Measurements from ENCODE around the gene HMX1. TPM values are rescaled to one million over a fixed set of nuclear protein-coding genes. Genes with fewer than 3 reads are reported as not detected.

Gene HMX1
- total RNA-seq, 2 experiments from 2014 or later: not detected

- ChIA-PET CTCF (no interaction called here), POLR2A (no interaction called here)
Measured at GRCh38 chr4:8847331-8847730, 24.3 kb downstream of the HMX1 start.

GRCh38 chr4:8846826-8847225 is 24.8 kb downstream of the HMX1 start:
- CTCF ChIA-PET: no interaction called here
- POLR2A ChIA-PET: no interaction called here

- ChIA-PET CTCF (no interaction called here), POLR2A (no interaction called here)
Measured at GRCh38 chr4:8846046-8846720, 25.5 kb downstream of the HMX1 start.

- POLR2A ChIA-PET: no interaction called here
- CTCF ChIA-PET: no interaction called here
Measured at GRCh38 chr4:8844976-8845690, 26.5 kb downstream of the HMX1 start.

- POLR2A ChIA-PET: no interaction called here
- CTCF ChIA-PET: no interaction called here
Measured at GRCh38 chr4:8843597-8843996, 28.0 kb downstream of the HMX1 start.

GRCh38 chr4:8842614-8843013 is 29.0 kb downstream of the HMX1 start:
- CTCF ChIA-PET: no interaction called here
- POLR2A ChIA-PET: no interaction called here

- POLR2A ChIA-PET: no interaction called here
- CTCF ChIA-PET: no interaction called here
Measured at GRCh38 chr4:8841678-8842268, 29.9 kb downstream of the HMX1 start.

- ChIA-PET POLR2A (no interaction called here), CTCF (no interaction called here)
Measured at GRCh38 chr4:8840816-8841455, 30.7 kb downstream of the HMX1 start.

- ChIA-PET POLR2A (no interaction called here), CTCF (no interaction called here)
Measured at GRCh38 chr4:8840006-8840793, 31.4 kb downstream of the HMX1 start.

GRCh38 chr4:8838961-8839431 is 32.6 kb downstream of the HMX1 start:
- CTCF ChIA-PET: no interaction called here
- POLR2A ChIA-PET: no interaction called here

- ChIA-PET CTCF (no interaction called here), POLR2A (no interaction called here)
Measured at GRCh38 chr4:8838296-8838960, 33.2 kb downstream of the HMX1 start.

- CTCF ChIA-PET: no interaction called here
Measured at GRCh38 chr4:8837181-8837841, 34.3 kb downstream of the HMX1 start.

GRCh38 chr4:8836664-8837171 is 34.9 kb downstream of the HMX1 start:
- ChIA-PET POLR2A (no interaction called here), CTCF (no interaction called here)

More at GRCh38 chr4:8837181-8837841, 34.3 kb downstream of the HMX1 start:
- POLR2A ChIA-PET: no interaction called here

GRCh38 chr4:8835521-8836365 is 35.9 kb downstream of the HMX1 start:
- ChIA-PET CTCF (no interaction called here), POLR2A (no interaction called here)

- ChIA-PET POLR2A (no interaction called here), CTCF (no interaction called here)
Measured at GRCh38 chr4:8834681-8835220, 36.9 kb downstream of the HMX1 start.

- ChIA-PET CTCF (no interaction called here), POLR2A (no interaction called here)
Measured at GRCh38 chr4:8832113-8832915, 39.3 kb downstream of the HMX1 start.
